PC-9 (cell line): ENCODE results near the gene ZNF169.
"Not testable (repeated sequence)": the region's sequence is repeated elsewhere in the genome, so short reads cannot be mapped to it uniquely, and the experiment has no call there.

ENCODE experiments used
- CTCF ChIP-seq: fragments of 200-600 bp; sonication (generic); conservative IDR thresholded peaks from 2 replicates; pipeline ENCODE4 v1.6.1; 2017; ENCODE audit warnings: mixed run types, antibody characterized with exemption, mild to moderate bottlenecking, moderate library complexity
- EZH2 ChIP-seq: fragments of 200-600 bp; sonication (generic); IDR thresholded peaks from 2 replicates; pipeline ENCODE4 v1.8.0; 2017; ENCODE audit warnings: antibody characterized with exemption, low read depth

- not testable (repeated sequence) for TF ChIP-seq CTCF, EZH2
These were observed 80.6 kb downstream of the ZNF169 start for GRCh38 chr9:94339657-94340056.
